Measurements from ENCODE around the gene OTOA.
A peak's percentile ranks its signal among the peaks of the same experiment; 100 is the strongest.
"Not testable (repeated sequence)": the region's sequence is repeated elsewhere in the genome, so short reads cannot be mapped to it uniquely, and the experiment has no call there.

Gene OTOA

DNA sequence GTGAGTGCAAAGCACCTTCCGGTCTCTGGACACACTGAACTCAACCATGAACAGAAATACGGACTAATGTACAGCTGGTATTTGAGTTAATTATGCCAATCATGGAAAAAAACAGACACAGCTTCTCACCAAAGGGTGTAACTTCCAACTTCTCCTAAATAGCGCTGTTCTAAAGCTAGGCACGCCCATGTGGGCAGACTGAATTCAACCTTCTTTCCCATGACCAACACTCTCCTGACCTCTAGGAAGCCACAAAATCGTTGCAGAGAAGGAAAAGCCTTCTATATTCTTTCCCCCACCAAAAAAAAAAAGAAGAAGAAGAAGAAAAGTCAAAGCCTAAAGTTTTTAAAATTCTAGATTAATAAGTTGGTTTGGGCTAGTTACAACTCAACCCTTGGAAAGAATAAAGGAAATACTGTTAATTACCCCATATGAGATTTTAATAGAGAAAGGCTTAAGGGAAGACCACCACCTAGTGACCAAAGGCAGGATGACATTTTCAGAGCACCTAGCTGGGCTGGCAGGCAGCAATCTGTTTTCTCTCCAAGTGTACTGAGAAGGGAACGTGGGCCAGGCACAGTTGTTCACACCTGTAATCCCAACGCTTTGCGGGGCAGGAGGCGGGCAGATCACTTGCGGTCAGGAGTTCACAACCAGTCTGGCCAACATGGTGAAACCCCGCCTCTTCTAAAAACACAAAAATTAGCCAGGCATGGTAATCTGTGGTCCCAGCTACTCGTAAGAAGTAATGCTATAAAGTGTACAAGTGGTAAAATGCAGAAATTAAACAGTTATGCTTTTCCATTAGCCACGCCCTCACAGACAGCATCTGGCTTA lies 138.0 kb downstream of the OTOA start:
- peak; percentile 11 for DNase-seq (ENCODE audit: low spot score)
- not testable (repeated sequence) for FAIRE-seq

- not testable (repeated sequence) for DNase-seq (ENCODE audit: low spot score); FAIRE-seq
Observed at GRCh38 chr16:21802375-21802663, 138.6 kb downstream of the OTOA start.
